Measurements from ENCODE around the gene OR5H6.

GRCh38 chr3:98274914-98275313 lies 10.9 kb downstream of the OR5H6 start:
- TF ChIP-seq, protein P1, sequence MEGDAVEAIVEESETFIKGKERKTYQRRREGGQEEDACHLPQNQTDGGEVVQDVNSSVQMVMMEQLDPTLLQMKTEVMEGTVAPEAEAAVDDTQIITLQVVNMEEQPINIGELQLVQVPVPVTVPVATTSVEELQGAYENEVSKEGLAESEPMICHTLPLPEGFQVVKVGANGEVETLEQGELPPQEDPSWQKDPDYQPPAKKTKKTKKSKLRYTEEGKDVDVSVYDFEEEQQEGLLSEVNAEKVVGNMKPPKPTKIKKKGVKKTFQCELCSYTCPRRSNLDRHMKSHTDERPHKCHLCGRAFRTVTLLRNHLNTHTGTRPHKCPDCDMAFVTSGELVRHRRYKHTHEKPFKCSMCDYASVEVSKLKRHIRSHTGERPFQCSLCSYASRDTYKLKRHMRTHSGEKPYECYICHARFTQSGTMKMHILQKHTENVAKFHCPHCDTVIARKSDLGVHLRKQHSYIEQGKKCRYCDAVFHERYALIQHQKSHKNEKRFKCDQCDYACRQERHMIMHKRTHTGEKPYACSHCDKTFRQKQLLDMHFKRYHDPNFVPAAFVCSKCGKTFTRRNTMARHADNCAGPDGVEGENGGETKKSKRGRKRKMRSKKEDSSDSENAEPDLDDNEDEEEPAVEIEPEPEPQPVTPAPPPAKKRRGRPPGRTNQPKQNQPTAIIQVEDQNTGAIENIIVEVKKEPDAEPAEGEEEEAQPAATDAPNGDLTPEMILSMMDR (conservative IDR thresholded peaks at IDR 0.05; ENCODE audit: low read length) = no peak
- TF ChIP-seq EZH2phosphoT487 (IDR thresholded peaks at IDR 0.05; ENCODE audit: borderline replicate concordance) = no peak
